K562 (cell line): ENCODE measurements around the gene CSNK1A1. TPM values are rescaled to one million over a fixed set of nuclear protein-coding genes. Genes with fewer than 3 reads are reported as not detected.

ENCODE experiments used
- ATAC-seq: fragments of 200-7000 bp; cut with Tn5 transposase; 3 replicates; pipeline ENCODE4 v1.9.1; 2020; ENCODE audit warnings: moderate library complexity
- BruUV-seq: library from RNA; stranded (reverse); fragments of 400-500 nt; replicated peaks from 2 replicates; lab custom pipeline; 2021; lab: Mats Ljungman, UMichigan
- CTCF ChIA-PET: fragments of 300-600 bp; formaldehyde crosslinking; extraction: SDS; loops from one replicate; lab custom pipeline; 2021; ENCODE audit warnings: low intra/inter-chr PET ratio; lab: Yijun Ruan, JAX
- POLR2A ChIA-PET: fragments of 300-600, 350-650 bp; sonication (Branson Sonifier 250); formaldehyde crosslinking; extraction: SDS; loops from one replicate; lab custom pipeline; 2021; ENCODE audit warnings: antibody characterized with exemption, inconsistent platforms; lab: Yijun Ruan, JAX
- DNase-seq, 4 experiments: peaks; one replicate each; pipeline versions ENCODE4 v3.0.0 to v3.0.0-alpha.2; 2011 to 2018; ENCODE audit warnings: low spot score in 3 of 4, mixed read lengths in 3 of 4; ENCODE audit errors: extremely low read depth in 1 of 4
- FAIRE-seq: peaks from 2 replicates; lab custom pipeline; 2011; peaks lifted over from hg19 to GRCh38; lab: Jason Lieb, UNC
- H2AFZ ChIP-seq: 2 replicates; pipeline ENCODE4 v1.6.0; 2011; ENCODE audit warnings: low read depth, low read length, control low read depth, inconsistent platforms
- H3K27ac ChIP-seq: fragments of 200-600 bp; 3 replicates; pipeline ENCODE4 v1.8.0; 2011; ENCODE audit warnings: low read depth, mild to moderate bottlenecking, control low read depth, inconsistent platforms, low read length, moderate library complexity, mixed read lengths; ENCODE audit errors: extremely low read depth
- H3K27me3 ChIP-seq, 2 experiments: fragments of 300-600 bp in 1 of 2; 2 replicates in 1 of 2; 3 replicates in 1 of 2; pipeline versions ENCODE4 v1.6.0 to v1.8.0; 2011; ENCODE audit warnings: inconsistent platforms in 2 of 2, low read length in 2 of 2, mild to moderate bottlenecking in 1 of 2, mixed read lengths in 1 of 2, moderate library complexity in 1 of 2; ENCODE audit not compliant: control insufficient read depth in 2 of 2, insufficient read depth in 2 of 2
- H3K36me3 ChIP-seq: fragments of 300-600 bp; 3 replicates; pipeline ENCODE4 v1.8.0; 2011; ENCODE audit warnings: mild to moderate bottlenecking, low read length, inconsistent platforms; ENCODE audit not compliant: control insufficient read depth, insufficient read depth
- H3K4me1 ChIP-seq, 2 experiments: fragments of 200-600 bp in 1 of 2; replicated peaks in 1 of 2; 2 replicates in 1 of 2; 3 replicates in 1 of 2; pipeline versions ENCODE4 v1.5.1 to v1.8.0; 2011; ENCODE audit warnings: inconsistent platforms in 2 of 2, low read length in 2 of 2, mild to moderate bottlenecking in 1 of 2, mixed read lengths in 1 of 2, moderate library complexity in 1 of 2; ENCODE audit not compliant: control insufficient read depth in 2 of 2, insufficient read depth in 2 of 2
- H3K4me2 ChIP-seq: 2 replicates; pipeline ENCODE4 v1.6.1; 2011; ENCODE audit warnings: low read length, control low read depth, inconsistent platforms, mixed read lengths; ENCODE audit not compliant: insufficient read depth
- H3K4me3 ChIP-seq: fragments of 200-600 bp; sonication (generic), shearing (Covaris generic); 2 replicates; pipeline ENCODE4 v1.5.1; 2016; ENCODE audit warnings: control low read depth, inconsistent platforms
- H3K79me2 ChIP-seq: fragments of 200-600 bp; 3 replicates; pipeline ENCODE4 v1.8.0; 2011; ENCODE audit warnings: low read length, inconsistent platforms; ENCODE audit not compliant: control insufficient read depth, insufficient read depth
- H3K9ac ChIP-seq, 2 experiments: 2 replicates each; pipeline versions ENCODE4 v1.6.0 to v1.6.1; 2011; ENCODE audit warnings: low read depth in 2 of 2, low read length in 2 of 2, control low read depth in 1 of 2, inconsistent platforms in 1 of 2, mild to moderate bottlenecking in 1 of 2, mixed read lengths in 1 of 2; ENCODE audit not compliant: insufficient read depth in 1 of 2
- H3K9me1 ChIP-seq: one replicate; pipeline ENCODE4 v1.6.0; 2011; ENCODE audit warnings: inconsistent platforms, mild to moderate bottlenecking, low read length, moderate library complexity; ENCODE audit not compliant: control insufficient read depth, insufficient read depth
- H3K9me3 ChIP-seq: replicated peaks from 2 replicates; pipeline ENCODE4 v1.5.1; 2011; ENCODE audit warnings: low read depth, low read length, inconsistent platforms; ENCODE audit not compliant: control insufficient read depth, insufficient read depth
- H4K20me1 ChIP-seq: replicated peaks from 2 replicates; pipeline ENCODE4 v1.6.1; 2011; ENCODE audit warnings: low read length, inconsistent platforms, mixed read lengths; ENCODE audit not compliant: control insufficient read depth, insufficient read depth
- BCL6 ChIP-seq: fragments of 250-450 bp; sonication (Bioruptor Pico); IDR thresholded peaks from 2 replicates; pipeline ENCODE4 v1.4.0; 2020
- CBFA2T2 ChIP-seq: fragments of 450-650 bp; conservative IDR thresholded peaks from 2 replicates; pipeline ENCODE4 v1.6.1; 2017; ENCODE audit warnings: mild to moderate bottlenecking
- EGR1 ChIP-seq: fragments of 450-650 bp; conservative IDR thresholded peaks from 2 replicates; pipeline ENCODE4 v1.6.1; 2017; ENCODE audit warnings: mild to moderate bottlenecking
- HDGF ChIP-seq: fragments of 450-650 bp; IDR thresholded peaks from 2 replicates; pipeline ENCODE4 v1.6.1; 2016
- KDM1A ChIP-seq, 2 experiments: fragments of 450-650 bp; IDR thresholded peaks; 2 replicates each; pipeline ENCODE4 v1.6.1; 2016; ENCODE audit warnings: mild to moderate bottlenecking in 2 of 2
- KLF13 ChIP-seq: fragments of 450-650 bp; IDR thresholded peaks from 2 replicates; pipeline ENCODE4 v1.6.1; 2016; ENCODE audit warnings: missing genetic modification characterization, low read depth, mild to moderate bottlenecking, missing compliant biosample characterization, moderate library complexity, borderline replicate concordance
- PCBP2 ChIP-seq: fragments of 200-400 bp; formaldehyde crosslinking; IDR thresholded peaks from 2 replicates; pipeline ENCODE4 v1.6.1; 2018; ENCODE audit warnings: low read length, low read depth, mild to moderate bottlenecking, moderate library complexity; ENCODE audit not compliant: poor library complexity, severe bottlenecking
- RBM34 ChIP-seq: fragments of 200-400 bp; formaldehyde crosslinking; IDR thresholded peaks from 2 replicates; pipeline ENCODE4 v1.6.1; 2018; ENCODE audit warnings: low read length, borderline replicate concordance; ENCODE audit not compliant: insufficient read depth
- STAG1 ChIP-seq: sonication (generic); formaldehyde crosslinking; IDR thresholded peaks from 2 replicates; pipeline ENCODE4 v1.5.0; 2020; ENCODE audit warnings: missing genetic modification reagents, borderline replicate concordance
- TAF15 ChIP-seq: fragments of 200-400 bp; formaldehyde crosslinking; IDR thresholded peaks from 2 replicates; pipeline ENCODE4 v1.6.1; 2017; ENCODE audit warnings: mild to moderate bottlenecking, low read depth, low read length, moderate library complexity
- ZBTB7A ChIP-seq: IDR thresholded peaks from 2 replicates; pipeline ENCODE4 v1.6.1; 2011; ENCODE audit warnings: low read depth, mild to moderate bottlenecking, low read length, moderate library complexity, borderline replicate concordance; ENCODE audit not compliant: control insufficient read depth
- ZFP36 ChIP-seq: fragments of 150-350 bp; IDR thresholded peaks from 2 replicates; pipeline ENCODE4 v1.6.1; 2018; ENCODE audit warnings: low read length, low read depth; ENCODE audit not compliant: partially characterized antibody
- ZNF133 ChIP-seq: fragments of 250-450 bp; sonication (Bioruptor Pico); IDR thresholded peaks from 2 replicates; pipeline ENCODE4 v1.4.0; 2020; ENCODE audit warnings: mild to moderate bottlenecking
- ZNF217 ChIP-seq: sonication (generic); formaldehyde crosslinking; IDR thresholded peaks from 2 replicates; pipeline ENCODE4 v1.8.0; 2022; ENCODE audit warnings: mild to moderate bottlenecking, missing genetic modification reagents
- ZNF239 ChIP-seq: fragments of 250-450 bp; sonication (Bioruptor Pico); IDR thresholded peaks from 2 replicates; pipeline ENCODE4 v1.4.0; 2020; ENCODE audit warnings: mild to moderate bottlenecking
- ZNF668 ChIP-seq: fragments of 250-450 bp; sonication (Bioruptor Pico); IDR thresholded peaks from 2 replicates; pipeline ENCODE4 v1.8.0; 2022; ENCODE audit warnings: mild to moderate bottlenecking, inconsistent platforms
- WGBS: fragments of 100-300 bp; shearing (Covaris generic); methylation state at CpG from one replicate; pipeline ENCODE4 v1.1.6; 2016; ENCODE audit warnings: low coverage, mixed read lengths; ENCODE audit not compliant: insufficient coverage; ENCODE audit errors: missing lambda C conversion rate; 5-methylcytosine and 5-hydroxymethylcytosine counted together
- in situ Hi-C: fragments of 300-500 bp; cut with MboI; formaldehyde crosslinking; loops from 4 replicates; pipeline ENCODE4 v1.15.0; 2018; ENCODE audit warnings: inconsistent platforms, mixed read lengths
- intact Hi-C: fragments of 100-400 bp; cut with micrococcal nuclease; formaldehyde crosslinking; loops from 2 replicates; pipeline ENCODE4 v1.14.2; 2022
- polyA plus RNA-seq, 8 experiments: library from polyadenylated mRNA; depleted of rRNA in 4 of 8; stranded (reverse) in 5 of 8; unstranded in 3 of 8; fragments of >200 nt; fragmentation: Nextera tagmentation in 2 of 8; fragmentation: Illumina TruSeq in 1 of 8; extraction: Ambion mirVana in 2 of 8; extraction: Trizol in 1 of 8; gene quantifications; 2 replicates each; pipeline versions ENCODE4 v1.2.1 to v1.2.3, GENCODE V29; 2011 to 2014; ENCODE audit warnings: inconsistent platforms in 1 of 8, missing spikeins in 1 of 8
- total RNA-seq, 7 experiments: library from RNA; depleted of rRNA in 6 of 7; stranded (reverse); fragments of >200 nt in 6 of 7; fragmentation: Illumina TruSeq in 2 of 7; extraction: Trizol in 2 of 7; gene quantifications; 2 replicates each; pipeline versions ENCODE4 v1.2.1 to v1.2.3, GENCODE V29; 2011 to 2021; ENCODE audit warnings: low replicate concordance in 1 of 7
- TF ChIP-seq, protein P1 (sequence below): fragments of 450-650 bp; formaldehyde crosslinking; IDR thresholded peaks from 2 replicates; pipeline ENCODE4 v1.4.0; 2020; ENCODE audit warnings: mild to moderate bottlenecking, moderate library complexity
- TF ChIP-seq, protein P2 (sequence below): fragments of 450-650 bp; IDR thresholded peaks from 2 replicates; pipeline ENCODE4 v1.6.1; 2016; ENCODE audit warnings: missing biosample characterization, missing genetic modification characterization
- TF ChIP-seq, protein P3 (sequence below): fragments of 250-450 bp; sonication (Bioruptor Pico); IDR thresholded peaks from 2 replicates; pipeline ENCODE4 v1.5.0; 2021
- TF ChIP-seq, protein P4 (sequence below): fragments of 450-650 bp; IDR thresholded peaks from 2 replicates; pipeline ENCODE4 v1.6.1; 2017; ENCODE audit warnings: mild to moderate bottlenecking, moderate library complexity

CSNK1A1 gene
- total and polyA plus RNA-seq, 9 of the 15 experiments (the other 6 are each of a cell fraction or from before 2014, with no cell fraction given) = 49.1 to 196 (median 154) TPM

DNA sequence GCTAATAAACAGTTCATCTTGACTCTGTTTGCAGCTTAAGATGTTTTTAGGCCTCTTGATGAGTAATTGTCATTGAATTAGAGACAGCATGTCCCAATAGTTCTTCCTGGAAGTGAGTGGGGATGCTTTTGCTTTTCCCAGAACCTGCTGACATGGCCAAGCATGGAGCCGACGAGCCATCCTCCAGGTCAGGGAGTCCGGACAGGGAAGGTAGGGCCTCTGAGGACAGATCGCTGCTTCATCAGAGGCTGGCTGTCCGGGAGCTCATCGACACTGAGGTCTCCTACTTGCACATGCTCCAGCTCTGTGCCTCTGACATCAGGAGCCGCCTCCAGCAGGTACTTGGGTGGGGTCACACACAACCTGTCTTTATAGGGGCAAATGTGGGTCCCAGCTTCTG is 46.4 kb upstream of the CSNK1A1 start (continued):
- TF ChIP-seq ZFP36 = no peak
- no peak for TF ChIP-seq ZNF217
- no peak for TF ChIP-seq STAG1 (CRISPR knock-in tag)
- no peak for TF ChIP-seq ZNF239 (CRISPR knock-in tag)
- TF ChIP-seq BCL6 (CRISPR knock-in tag) = no peak

DNA sequence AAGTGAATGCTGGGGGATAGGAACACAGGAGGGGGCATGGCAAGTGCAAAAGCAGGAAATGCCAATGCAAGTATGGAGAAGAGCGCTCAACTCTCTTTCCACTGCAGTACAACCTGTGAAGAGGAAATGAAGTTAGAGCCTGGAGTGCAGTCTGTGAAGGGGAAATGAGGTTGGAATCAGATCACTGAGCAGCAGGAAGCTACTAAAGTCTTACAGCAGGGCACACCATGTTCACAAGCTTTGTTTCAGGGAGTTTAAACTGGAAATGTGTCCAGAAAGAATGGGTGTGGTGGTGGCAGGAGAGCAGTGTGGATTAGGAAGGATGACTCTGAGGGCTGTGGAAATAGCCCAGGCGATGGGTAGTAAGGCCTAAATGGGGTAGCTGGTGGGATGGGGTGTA is 45.5 kb upstream of the CSNK1A1 start:
- Histone ChIP-seq H3K4me3 (no peak overlapping the region), H4K20me1 (no peaks in the 10 kb centered on the region), H3K79me2 (no peaks in the 10 kb centered on the region), H3K9ac (no peak overlapping the region), H3K27me3 (peaks cover 0 to 4% of the 10 kb centered on the region in 2 experiments; a peak in 1 of 5 replicates), H3K4me1 (no peaks in the 10 kb centered on the region; a peak in 1 of 5 replicates), H3K4me2 (no peak overlapping the region), H3K36me3 (no peaks in the 10 kb centered on the region), H3K27ac (no peak overlapping the region), H2AFZ (no peak overlapping the region), H3K9me1 (no peaks in the 10 kb centered on the region), H3K9me3 (no peaks in the 10 kb centered on the region)
- ChIA-PET CTCF (no interaction called here), POLR2A (interaction anchor here (1.0 kb wide), 1 partner anchor 17 kb away, joined by 3 read pairs; no protein-coding TSS in a partner anchor)
- DNase-seq = no peak
- intact Hi-C loops (no loop called here), in situ Hi-C loops (no loop called here)
- BruUV-seq = no TSS peak
- FAIRE-seq = no peak
- ATAC-seq = no peak
- WGBS = 49% methylated on average over 2 of the region's 2 CpGs
- TF ChIP-seq KLF13 (tag) (no peak), RBM34 (no peak), ZBTB7A (no peak), ZNF133 (CRISPR knock-in tag) (no peak), CBFA2T2 (no peak), KDM1A (IDR thresholded peaks at IDR 0.05) (no peak), EGR1 (no peak), PCBP2 (no peak), ZNF668 (CRISPR knock-in tag) (no peak), HDGF (no peak), TAF15 (no peak)
- TF ChIP-seq, protein P1, sequence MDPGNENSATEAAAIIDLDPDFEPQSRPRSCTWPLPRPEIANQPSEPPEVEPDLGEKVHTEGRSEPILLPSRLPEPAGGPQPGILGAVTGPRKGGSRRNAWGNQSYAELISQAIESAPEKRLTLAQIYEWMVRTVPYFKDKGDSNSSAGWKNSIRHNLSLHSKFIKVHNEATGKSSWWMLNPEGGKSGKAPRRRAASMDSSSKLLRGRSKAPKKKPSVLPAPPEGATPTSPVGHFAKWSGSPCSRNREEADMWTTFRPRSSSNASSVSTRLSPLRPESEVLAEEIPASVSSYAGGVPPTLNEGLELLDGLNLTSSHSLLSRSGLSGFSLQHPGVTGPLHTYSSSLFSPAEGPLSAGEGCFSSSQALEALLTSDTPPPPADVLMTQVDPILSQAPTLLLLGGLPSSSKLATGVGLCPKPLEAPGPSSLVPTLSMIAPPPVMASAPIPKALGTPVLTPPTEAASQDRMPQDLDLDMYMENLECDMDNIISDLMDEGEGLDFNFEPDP (CRISPR knock-in tag) = no peak
- TF ChIP-seq, protein P2, sequence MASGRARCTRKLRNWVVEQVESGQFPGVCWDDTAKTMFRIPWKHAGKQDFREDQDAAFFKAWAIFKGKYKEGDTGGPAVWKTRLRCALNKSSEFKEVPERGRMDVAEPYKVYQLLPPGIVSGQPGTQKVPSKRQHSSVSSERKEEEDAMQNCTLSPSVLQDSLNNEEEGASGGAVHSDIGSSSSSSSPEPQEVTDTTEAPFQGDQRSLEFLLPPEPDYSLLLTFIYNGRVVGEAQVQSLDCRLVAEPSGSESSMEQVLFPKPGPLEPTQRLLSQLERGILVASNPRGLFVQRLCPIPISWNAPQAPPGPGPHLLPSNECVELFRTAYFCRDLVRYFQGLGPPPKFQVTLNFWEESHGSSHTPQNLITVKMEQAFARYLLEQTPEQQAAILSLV = no peak
- TF ChIP-seq, protein P3, sequence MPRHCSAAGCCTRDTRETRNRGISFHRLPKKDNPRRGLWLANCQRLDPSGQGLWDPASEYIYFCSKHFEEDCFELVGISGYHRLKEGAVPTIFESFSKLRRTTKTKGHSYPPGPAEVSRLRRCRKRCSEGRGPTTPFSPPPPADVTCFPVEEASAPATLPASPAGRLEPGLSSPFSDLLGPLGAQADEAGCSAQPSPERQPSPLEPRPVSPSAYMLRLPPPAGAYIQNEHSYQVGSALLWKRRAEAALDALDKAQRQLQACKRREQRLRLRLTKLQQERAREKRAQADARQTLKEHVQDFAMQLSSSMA (CRISPR knock-in tag) = no peak
- TF ChIP-seq, protein P4, sequence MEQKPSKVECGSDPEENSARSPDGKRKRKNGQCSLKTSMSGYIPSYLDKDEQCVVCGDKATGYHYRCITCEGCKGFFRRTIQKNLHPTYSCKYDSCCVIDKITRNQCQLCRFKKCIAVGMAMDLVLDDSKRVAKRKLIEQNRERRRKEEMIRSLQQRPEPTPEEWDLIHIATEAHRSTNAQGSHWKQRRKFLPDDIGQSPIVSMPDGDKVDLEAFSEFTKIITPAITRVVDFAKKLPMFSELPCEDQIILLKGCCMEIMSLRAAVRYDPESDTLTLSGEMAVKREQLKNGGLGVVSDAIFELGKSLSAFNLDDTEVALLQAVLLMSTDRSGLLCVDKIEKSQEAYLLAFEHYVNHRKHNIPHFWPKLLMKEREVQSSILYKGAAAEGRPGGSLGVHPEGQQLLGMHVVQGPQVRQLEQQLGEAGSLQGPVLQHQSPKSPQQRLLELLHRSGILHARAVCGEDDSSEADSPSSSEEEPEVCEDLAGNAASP = no peak
